Measurements from ENCODE around the gene ADCY7. TPM values are rescaled to one million over a fixed set of nuclear protein-coding genes. Genes with fewer than 3 reads are reported as not detected.

ADCY7 gene
- total and polyA plus RNA-seq, 9 of the 15 experiments (the other 6 are each of a cell fraction or from before 2014, with no cell fraction given): 2.3 to 108 (median 28.6) TPM

DNA sequence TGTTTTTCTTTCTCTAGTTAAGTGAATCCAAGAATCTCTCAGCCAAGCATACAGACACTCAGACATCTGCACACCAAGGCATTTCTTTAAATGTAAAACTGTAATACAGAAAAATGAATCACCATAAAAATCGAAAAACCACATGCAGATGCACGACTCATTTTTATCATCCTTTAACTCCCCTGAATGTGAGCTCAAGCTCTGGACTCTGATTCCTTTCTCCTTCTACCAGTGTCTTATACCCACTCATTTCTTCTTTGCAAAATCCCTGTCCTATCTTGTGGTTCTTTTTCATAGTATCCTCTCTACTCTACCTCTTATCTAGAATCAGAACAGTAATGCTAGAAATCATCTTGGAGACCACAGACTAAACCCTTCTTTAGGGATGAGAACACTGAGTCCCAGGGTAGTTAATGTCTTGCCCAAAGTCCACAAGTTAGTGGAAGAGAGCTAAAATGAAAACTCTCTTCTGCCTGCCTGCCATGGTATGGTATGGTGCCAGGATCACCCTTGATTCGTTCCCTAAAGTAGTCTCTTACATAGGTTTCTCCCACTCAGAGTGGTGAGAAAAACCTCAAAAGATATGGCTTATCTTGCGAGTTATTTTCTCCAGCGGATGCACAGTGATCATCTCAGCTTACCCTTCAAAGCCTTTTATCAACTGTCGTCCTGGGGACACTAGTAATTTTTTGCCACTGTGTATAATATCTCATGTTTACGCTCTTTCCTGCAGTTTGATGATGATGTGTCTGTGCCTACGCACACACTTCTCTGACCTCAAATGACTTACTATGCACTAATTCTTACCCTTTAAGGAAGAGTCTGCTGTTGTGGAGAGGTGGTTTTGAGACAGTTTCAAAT is 72.2 kb downstream of the ADCY7 start:
- H3K27ac ChIP-seq (ENCODE audit: extremely low read depth, low read depth, low read length): peak overlapping the region; percentile 45; the same call in 2 of the 3 replicates
- ATAC-seq: peak; percentile 27
- BruUV-seq (replicated peaks): no TSS peak
- TF ChIP-seq TCF7 (IDR thresholded peaks at IDR 0.05; ENCODE audit: borderline replicate concordance): peak; percentile 52; the same call in 1 of the 2 replicates
- TF ChIP-seq KLF13 (tag; IDR thresholded peaks at IDR 0.05; ENCODE audit: borderline replicate concordance, low read depth): no peak
- TF ChIP-seq SIRT6 (IDR thresholded peaks at IDR 0.05; ENCODE audit: low read depth, low read length): no peak
- TF ChIP-seq, protein P1, sequence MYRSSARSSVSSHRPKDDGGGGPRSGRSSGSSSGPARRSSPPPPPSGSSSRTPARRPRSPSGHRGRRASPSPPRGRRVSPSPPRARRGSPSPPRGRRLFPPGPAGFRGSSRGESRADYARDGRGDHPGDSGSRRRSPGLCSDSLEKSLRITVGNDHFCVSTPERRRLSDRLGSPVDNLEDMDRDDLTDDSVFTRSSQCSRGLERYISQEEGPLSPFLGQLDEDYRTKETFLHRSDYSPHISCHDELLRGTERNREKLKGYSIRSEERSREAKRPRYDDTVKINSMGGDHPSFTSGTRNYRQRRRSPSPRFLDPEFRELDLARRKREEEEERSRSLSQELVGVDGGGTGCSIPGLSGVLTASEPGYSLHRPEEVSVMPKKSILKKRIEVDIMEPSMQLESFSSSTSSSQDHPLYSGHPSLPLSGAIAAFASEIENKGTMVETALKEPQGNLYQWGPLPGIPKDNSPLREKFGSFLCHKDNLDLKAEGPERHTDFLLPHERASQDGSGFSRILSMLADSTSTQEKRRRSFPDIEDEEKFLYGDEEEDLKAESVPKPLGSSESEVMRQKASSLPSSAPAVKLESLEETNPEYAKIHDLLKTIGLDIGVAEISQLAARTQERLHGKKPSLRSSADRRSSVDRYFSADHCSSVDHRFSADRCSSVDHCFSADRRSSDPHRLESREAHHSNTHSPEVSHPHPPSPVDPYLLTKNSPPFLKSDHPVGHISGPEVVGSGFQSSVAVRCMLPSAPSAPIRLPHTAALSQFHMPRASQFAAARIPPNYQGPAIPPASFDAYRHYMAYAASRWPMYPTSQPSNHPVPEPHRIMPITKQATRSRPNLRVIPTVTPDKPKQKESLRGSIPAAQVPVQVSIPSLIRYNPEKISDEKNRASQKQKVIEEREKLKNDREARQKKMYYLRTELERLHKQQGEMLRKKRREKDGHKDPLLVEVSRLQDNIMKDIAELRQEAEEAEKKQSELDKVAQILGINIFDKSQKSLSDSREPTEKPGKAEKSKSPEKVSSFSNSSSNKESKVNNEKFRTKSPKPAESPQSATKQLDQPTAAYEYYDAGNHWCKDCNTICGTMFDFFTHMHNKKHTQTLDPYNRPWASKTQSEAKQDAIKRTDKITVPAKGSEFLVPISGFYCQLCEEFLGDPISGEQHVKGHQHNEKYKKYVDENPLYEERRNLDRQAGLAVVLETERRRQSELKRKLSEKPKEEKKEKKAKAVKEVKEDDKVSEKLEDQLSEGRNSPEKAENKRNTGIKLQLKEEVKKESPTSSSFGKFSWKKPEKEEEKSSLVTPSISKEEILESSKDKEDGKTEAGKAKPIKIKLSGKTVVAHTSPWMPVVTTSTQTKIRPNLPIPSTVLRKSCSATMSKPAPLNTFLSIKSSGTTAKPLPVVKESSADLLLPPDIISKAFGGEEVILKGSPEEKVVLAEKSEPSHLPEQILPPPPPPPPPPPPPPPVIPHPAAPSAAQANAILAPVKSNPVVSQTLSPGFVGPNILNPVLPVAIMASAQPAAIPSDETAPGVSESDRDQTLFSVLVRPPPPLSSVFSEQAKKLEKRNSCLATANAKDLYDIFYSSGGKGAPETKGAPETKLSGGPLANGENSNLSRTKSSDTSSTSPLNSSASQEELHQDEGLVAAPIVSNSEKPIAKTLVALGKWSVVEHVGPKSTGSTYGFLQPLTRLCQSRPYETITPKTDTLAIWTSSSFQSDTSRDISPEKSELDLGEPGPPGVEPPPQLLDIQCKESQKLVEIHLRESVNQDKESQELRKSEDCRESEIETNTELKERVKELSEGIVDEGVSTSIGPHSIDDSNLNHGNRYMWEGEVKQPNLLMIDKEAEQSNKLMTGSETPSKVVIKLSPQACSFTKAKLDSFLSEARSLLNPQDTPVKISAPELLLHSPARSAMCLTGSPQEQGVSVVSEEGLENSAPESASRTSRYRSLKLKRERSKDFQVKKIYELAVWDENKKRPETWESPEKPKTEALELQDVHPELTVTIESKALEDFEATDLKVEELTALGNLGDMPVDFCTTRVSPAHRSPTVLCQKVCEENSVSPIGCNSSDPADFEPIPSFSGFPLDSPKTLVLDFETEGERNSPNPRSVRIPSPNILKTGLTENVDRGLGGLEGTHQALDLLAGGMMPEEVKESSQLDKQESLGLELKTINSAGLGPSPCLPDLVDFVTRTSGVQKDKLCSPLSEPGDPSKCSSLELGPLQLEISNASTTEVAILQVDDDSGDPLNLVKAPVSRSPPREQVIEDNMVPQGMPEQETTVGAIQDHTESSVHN (IDR thresholded peaks at IDR 0.05; ENCODE audit: borderline replicate concordance in 1 of 2, low read depth in 1 of 2): no peak
- no peak for TF ChIP-seq JUN (IDR thresholded peaks at IDR 0.05; ENCODE audit: borderline replicate concordance, low read depth, low read length)
- no peak for TF ChIP-seq JUN (CRISPR knock-in tag; IDR thresholded peaks at IDR 0.05; ENCODE audit: borderline replicate concordance)
- peak; percentile 7; the same call in 1 of the 2 replicates for TF ChIP-seq CBFA2T2 (conservative IDR thresholded peaks at IDR 0.05)
- no peak for TF ChIP-seq ZNF134 (CRISPR knock-in tag; conservative IDR thresholded peaks at IDR 0.05)
- no peak for TF ChIP-seq OTX1 (CRISPR knock-in tag; IDR thresholded peaks at IDR 0.05)
- peak in 1 of 2 experiments; percentile 34; a peak in 1 of 4 replicates for TF ChIP-seq TBL1XR1 (IDR thresholded peaks at IDR 0.05; ENCODE audit: low read length in 2 of 2)
- TF ChIP-seq, protein P2, sequence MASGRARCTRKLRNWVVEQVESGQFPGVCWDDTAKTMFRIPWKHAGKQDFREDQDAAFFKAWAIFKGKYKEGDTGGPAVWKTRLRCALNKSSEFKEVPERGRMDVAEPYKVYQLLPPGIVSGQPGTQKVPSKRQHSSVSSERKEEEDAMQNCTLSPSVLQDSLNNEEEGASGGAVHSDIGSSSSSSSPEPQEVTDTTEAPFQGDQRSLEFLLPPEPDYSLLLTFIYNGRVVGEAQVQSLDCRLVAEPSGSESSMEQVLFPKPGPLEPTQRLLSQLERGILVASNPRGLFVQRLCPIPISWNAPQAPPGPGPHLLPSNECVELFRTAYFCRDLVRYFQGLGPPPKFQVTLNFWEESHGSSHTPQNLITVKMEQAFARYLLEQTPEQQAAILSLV (tag; IDR thresholded peaks at IDR 0.05): no peak
- no peak for TF ChIP-seq NCOA1 (IDR thresholded peaks at IDR 0.05; ENCODE audit: low read depth)
- TF ChIP-seq HNRNPUL1 (IDR thresholded peaks at IDR 0.05; ENCODE audit: low read length): no peak

More for the DNA sequence above, 72.2 kb downstream of the ADCY7 start:
- Histone ChIP-seq H2AFZ (ENCODE audit: low read depth, low read length) (no peak overlapping the region), H3K4me1 (replicated peaks in 1 of 2; ENCODE audit: control insufficient read depth in 2 of 2, insufficient read depth in 2 of 2, low read length in 2 of 2) (peaks cover 9 to 30% of the 10 kb centered on the region in 2 experiments), H4K20me1 (replicated peaks; ENCODE audit: control insufficient read depth, insufficient read depth, low read length) (peaks cover 3% of the 10 kb centered on the region; the same call in 1 of the 2 replicates), H3K4me3 (no peak overlapping the region), H3K9ac (ENCODE audit: insufficient read depth in 1 of 2, low read depth in 2 of 2, low read length in 2 of 2) (no peak overlapping the region), H3K9me1 (ENCODE audit: control insufficient read depth, insufficient read depth, low read length) (no peaks in the 10 kb centered on the region), H3K4me2 (ENCODE audit: insufficient read depth, low read length) (no peak overlapping the region), H3K9me3 (replicated peaks; ENCODE audit: control insufficient read depth, insufficient read depth, low read depth, low read length) (no peaks in the 10 kb centered on the region), H3K79me2 (ENCODE audit: control insufficient read depth, insufficient read depth, low read length) (no peaks in the 10 kb centered on the region), H3K36me3 (ENCODE audit: control insufficient read depth, insufficient read depth, low read length) (peaks cover 72% of the 10 kb centered on the region), H3K27me3 (ENCODE audit: control insufficient read depth in 2 of 2, insufficient read depth in 2 of 2, low read length in 2 of 2) (no peaks in the 10 kb centered on the region)
- DNase-seq (ENCODE audit: extremely low read depth in 1 of 4, low spot score in 3 of 4): peak in 1 of 4 experiments; percentile 39
- CTCF ChIA-PET (ENCODE audit: low intra/inter-chr PET ratio): no interaction called here
- FAIRE-seq: peak; percentile 35
- in situ Hi-C loops (cut with MboI): no loop called here
- intact Hi-C loops (cut with micrococcal nuclease): no loop called here
- POLR2A ChIA-PET: interaction anchor here (1.0 to 2.6 kb wide), 3 partner anchors 11 to 93 kb away, joined by 4 to 10 read pairs (median 5); no protein-coding TSS in a partner anchor
- WGBS (ENCODE audit: insufficient coverage, low coverage, missing lambda C conversion rate): 11% methylated on average over 8 of the region's 8 CpGs
